ENCODE data around the gene CYP11A1.

Gene CYP11A1

DNA sequence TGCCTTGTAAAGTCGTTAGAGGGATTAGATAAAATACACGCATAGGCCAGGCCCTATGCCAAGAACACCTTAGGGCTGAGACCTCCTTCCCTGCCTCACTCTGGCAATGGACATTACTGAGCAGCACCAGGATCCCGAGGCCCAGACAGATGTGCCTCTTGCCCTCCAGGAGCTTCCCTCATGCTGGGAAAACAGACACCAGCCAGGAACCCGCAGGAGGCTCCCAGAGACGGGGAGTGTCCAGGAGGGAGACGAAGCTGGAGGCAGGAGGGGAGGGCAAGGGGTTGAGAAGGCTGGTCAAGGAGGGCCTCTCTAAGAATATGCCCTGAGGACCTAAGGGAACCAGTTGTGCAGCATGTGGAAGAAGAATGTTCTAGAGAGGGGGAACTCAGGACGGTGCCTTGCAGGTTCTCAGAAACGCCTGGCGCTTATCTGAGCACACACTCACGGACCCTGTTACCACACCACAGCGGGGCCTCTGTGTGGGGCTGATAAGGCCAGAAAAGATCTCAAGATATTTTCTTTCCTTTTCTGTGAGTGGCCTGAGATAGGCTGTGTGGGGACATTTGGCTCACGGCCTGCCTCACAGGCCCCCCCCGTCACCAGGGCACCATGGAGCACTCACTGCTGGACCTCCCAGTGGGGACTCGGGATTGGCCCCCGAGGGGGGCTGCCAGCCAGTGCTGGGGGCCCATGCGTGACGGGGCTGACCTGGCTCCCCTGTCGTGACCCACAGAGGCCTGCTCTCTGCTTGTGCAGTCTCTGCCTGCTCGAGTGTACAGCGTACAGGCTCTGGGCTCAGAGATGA, 22.0 kb upstream of the CYP11A1 start:
- Histone ChIP-seq H3K79me2 (ENCODE audit: control insufficient read depth, insufficient read depth, low read length, poor library complexity) (peaks cover 12% of the 10 kb centered on the region), H3K36me3 (ENCODE audit: control insufficient read depth in 1 of 2, insufficient read depth in 2 of 2, low read length in 2 of 2) (no peaks in the 10 kb centered on the region), H3K9ac (ENCODE audit: low read length) (no peak overlapping the region), H2BK5ac (ENCODE audit: low read depth, low read length, poor library complexity) (peak overlapping the region; percentile 90), H4K12ac (ENCODE audit: low read depth, low read length) (peak overlapping the region; percentile 21), H3K9me3 (ENCODE audit: insufficient read depth, low read depth, low read length) (peaks cover 2% of the 10 kb centered on the region), H3K27ac (ENCODE audit: low read depth, low read length) (peak overlapping the region; percentile 89), H2AK5ac (ENCODE audit: low read length) (peak overlapping the region; percentile 7), H3K27me3 (ENCODE audit: insufficient read depth, low read length) (no peaks in the 10 kb centered on the region), H3K4ac (ENCODE audit: low read depth, low read length) (peak overlapping the region; percentile 25), H4K91ac (ENCODE audit: low read depth, low read length) (peak overlapping the region; percentile 91), H3K4me2 (ENCODE audit: low read length) (no peak overlapping the region), H3K4me3 (ENCODE audit: low read depth, low read length) (no peak overlapping the region), H3K14ac (ENCODE audit: low read length) (peak overlapping the region; percentile 60), H3K23ac (ENCODE audit: low read length) (no peak overlapping the region), H2BK12ac (ENCODE audit: low read length) (peak overlapping the region; percentile 28), H3K4me1 (ENCODE audit: control insufficient read depth in 1 of 2, insufficient read depth in 2 of 2, low read length in 2 of 2) (peaks cover 57 to 64% of the 10 kb centered on the region in 2 experiments), H4K8ac (ENCODE audit: low read depth, low read length) (peak overlapping the region; percentile 35), H3K18ac (ENCODE audit: low read length) (peak overlapping the region; percentile 11), H2BK120ac (ENCODE audit: insufficient read depth, low read length, poor library complexity) (peak overlapping the region; percentile 89), H3K79me1 (ENCODE audit: low read length) (peaks cover 57% of the 10 kb centered on the region), H2AFZ (ENCODE audit: insufficient read depth, low read length, poor library complexity) (no peak overlapping the region)
- no CpG with 5 or more reads among the region's 20 CpGs for WGBS (ENCODE audit: extremely low coverage, insufficient coverage, insufficient read length)
- peak; percentile 98 to 99 for DNase-seq

DNA sequence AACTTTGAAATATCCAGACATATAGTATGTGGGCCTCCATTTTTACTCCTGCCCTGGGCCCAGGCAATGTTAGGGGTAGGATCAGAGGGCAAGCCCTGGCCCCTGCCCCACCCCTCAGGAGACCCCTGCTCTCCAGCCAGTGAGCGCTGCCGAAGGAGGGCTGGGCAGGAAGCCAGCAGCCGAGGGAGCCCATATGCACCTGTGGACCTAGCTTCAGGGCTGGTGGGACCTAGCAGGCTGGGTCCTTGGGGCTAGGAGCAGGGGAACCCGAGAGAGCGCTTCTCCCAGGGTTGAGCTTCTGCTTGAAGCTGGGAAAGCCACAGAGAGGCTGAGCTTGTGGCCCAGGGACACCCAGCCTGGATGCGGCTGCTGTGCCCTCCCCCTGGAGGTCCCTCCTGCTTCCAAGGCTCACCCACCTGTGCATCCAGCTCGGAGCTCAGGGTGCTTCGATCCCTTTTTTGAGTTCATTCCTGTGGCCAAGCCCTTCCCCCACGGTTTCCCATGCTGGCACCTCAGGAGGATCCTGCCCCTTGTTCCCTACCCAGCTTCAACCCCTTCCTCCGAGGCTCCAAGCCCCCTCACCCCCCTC, 21.0 kb upstream of the CYP11A1 start:
- Histone ChIP-seq H3K4me3 (ENCODE audit: low read depth, low read length) (no peak overlapping the region), H2BK5ac (ENCODE audit: low read depth, low read length, poor library complexity) (peak overlapping the region; percentile 90), H3K27ac (ENCODE audit: low read depth, low read length) (peak overlapping the region; percentile 88), H3K79me1 (ENCODE audit: low read length) (peaks cover 64% of the 10 kb centered on the region), H4K91ac (ENCODE audit: low read depth, low read length) (peak overlapping the region; percentile 98), H3K9ac (ENCODE audit: low read length) (no peak overlapping the region), H3K4ac (ENCODE audit: low read depth, low read length) (peak overlapping the region; percentile 77), H2BK12ac (ENCODE audit: low read length) (peak overlapping the region; percentile 97), H2AFZ (ENCODE audit: insufficient read depth, low read length, poor library complexity) (no peak overlapping the region), H3K23ac (ENCODE audit: low read length) (no peak overlapping the region), H3K4me2 (ENCODE audit: low read length) (no peak overlapping the region), H3K9me3 (ENCODE audit: insufficient read depth, low read depth, low read length) (peaks cover 2% of the 10 kb centered on the region), H3K27me3 (ENCODE audit: insufficient read depth, low read length) (no peaks in the 10 kb centered on the region), H4K8ac (ENCODE audit: low read depth, low read length) (peak overlapping the region; percentile 67), H2AK5ac (ENCODE audit: low read length) (peak overlapping the region; percentile 93), H3K18ac (ENCODE audit: low read length) (peak overlapping the region; percentile 89), H3K36me3 (ENCODE audit: control insufficient read depth in 1 of 2, insufficient read depth in 2 of 2, low read length in 2 of 2) (no peaks in the 10 kb centered on the region), H4K12ac (ENCODE audit: low read depth, low read length) (peak overlapping the region; percentile 40), H3K79me2 (ENCODE audit: control insufficient read depth, insufficient read depth, low read length, poor library complexity) (peaks cover 15% of the 10 kb centered on the region), H2BK120ac (ENCODE audit: insufficient read depth, low read length, poor library complexity) (peak overlapping the region; percentile 98), H3K14ac (ENCODE audit: low read length) (peak overlapping the region; percentile 89), H3K4me1 (ENCODE audit: control insufficient read depth in 1 of 2, insufficient read depth in 2 of 2, low read length in 2 of 2) (peaks cover 66 to 73% of the 10 kb centered on the region in 2 experiments)
- no CpG with 5 or more reads among the region's 10 CpGs for WGBS (ENCODE audit: extremely low coverage, insufficient coverage, insufficient read length)
- DNase-seq, result no peak

DNA sequence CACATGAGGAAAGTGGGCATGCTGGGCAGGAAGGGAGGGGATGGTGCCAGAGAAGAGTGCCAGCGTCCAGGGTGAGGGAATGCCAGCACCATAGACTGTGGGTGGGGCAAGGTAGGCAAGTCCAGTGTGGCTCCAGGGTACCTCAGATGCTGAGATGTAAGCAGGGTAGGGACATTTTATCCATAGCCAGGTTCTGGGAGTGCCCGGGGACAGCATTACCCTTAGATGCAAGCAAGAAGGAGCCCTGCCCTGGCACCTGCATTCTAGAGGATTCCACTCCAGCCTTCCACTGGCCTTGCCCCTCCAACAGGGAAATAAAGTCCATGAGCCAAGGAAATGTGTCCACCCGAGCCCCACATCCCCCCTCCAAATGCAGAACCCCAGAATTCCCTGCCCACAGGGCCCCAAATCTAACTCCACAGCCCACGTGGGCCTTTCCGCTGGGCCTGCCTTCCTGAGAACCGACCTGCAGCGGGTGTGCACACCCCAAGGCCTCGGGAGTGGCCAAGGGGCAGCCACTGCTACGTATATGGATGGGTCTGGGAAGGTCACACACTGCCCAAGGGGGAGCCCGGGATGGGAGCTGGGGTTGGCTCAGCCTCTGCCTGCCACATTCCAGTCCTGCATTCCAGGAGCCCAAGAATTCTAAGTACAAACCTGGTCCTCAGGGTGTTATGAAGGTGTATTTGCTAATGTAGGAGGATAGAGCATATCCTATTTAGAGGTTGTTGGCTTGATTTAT, 20.3 kb upstream of the CYP11A1 start:
- no CpG with 5 or more reads among the region's 10 CpGs for WGBS (ENCODE audit: extremely low coverage, insufficient coverage, insufficient read length)
- Histone ChIP-seq H2BK5ac (ENCODE audit: low read depth, low read length, poor library complexity) (peak overlapping the region; percentile 90), H4K12ac (ENCODE audit: low read depth, low read length) (peak overlapping the region; percentile 45), H2AK5ac (ENCODE audit: low read length) (peak overlapping the region; percentile 98), H3K4me1 (ENCODE audit: control insufficient read depth in 1 of 2, insufficient read depth in 2 of 2, low read length in 2 of 2) (peaks cover 68 to 74% of the 10 kb centered on the region in 2 experiments), H3K79me2 (ENCODE audit: control insufficient read depth, insufficient read depth, low read length, poor library complexity) (peaks cover 15% of the 10 kb centered on the region), H4K91ac (ENCODE audit: low read depth, low read length) (peak overlapping the region; percentile 98), H3K9me3 (ENCODE audit: insufficient read depth, low read depth, low read length) (peaks cover 2% of the 10 kb centered on the region), H4K8ac (ENCODE audit: low read depth, low read length) (peak overlapping the region; percentile 63), H3K18ac (ENCODE audit: low read length) (peak overlapping the region; percentile 88), H2AFZ (ENCODE audit: insufficient read depth, low read length, poor library complexity) (peak overlapping the region; percentile 27), H3K4me3 (ENCODE audit: low read depth, low read length) (no peak overlapping the region), H3K79me1 (ENCODE audit: low read length) (peaks cover 70% of the 10 kb centered on the region), H3K27ac (ENCODE audit: low read depth, low read length) (peak overlapping the region; percentile 88), H3K9ac (ENCODE audit: low read length) (no peak overlapping the region), H3K4me2 (ENCODE audit: low read length) (no peak overlapping the region), H3K36me3 (ENCODE audit: control insufficient read depth in 1 of 2, insufficient read depth in 2 of 2, low read length in 2 of 2) (no peaks in the 10 kb centered on the region), H3K4ac (ENCODE audit: low read depth, low read length) (peak overlapping the region; percentile 66), H3K23ac (ENCODE audit: low read length) (no peak overlapping the region), H3K14ac (ENCODE audit: low read length) (peak overlapping the region; percentile 94), H3K27me3 (ENCODE audit: insufficient read depth, low read length) (no peaks in the 10 kb centered on the region), H2BK120ac (ENCODE audit: insufficient read depth, low read length, poor library complexity) (peak overlapping the region; percentile 96), H2BK12ac (ENCODE audit: low read length) (peak overlapping the region; percentile 86)
- peak in 1 of 2 donors; percentile 33 for DNase-seq

DNA sequence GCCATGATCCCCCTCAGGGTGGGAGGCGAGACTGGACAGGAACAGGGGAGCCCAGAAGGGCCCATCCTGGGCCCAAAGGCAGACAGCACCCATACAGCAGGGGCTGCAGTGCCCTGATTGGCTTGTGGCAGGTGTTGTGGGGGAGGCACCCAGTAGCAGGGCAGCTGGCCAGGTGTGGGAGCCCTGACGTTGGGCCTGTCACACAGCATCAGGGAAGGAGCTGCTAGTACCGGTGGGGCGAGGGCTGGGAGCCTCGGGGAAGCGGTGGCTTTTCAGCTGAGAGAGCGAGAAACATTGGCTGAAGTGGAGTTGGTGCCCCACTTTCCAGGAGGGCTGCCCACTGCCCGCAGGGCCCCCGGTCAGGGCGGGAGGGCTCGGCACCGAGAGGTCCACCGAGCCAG, 19.7 kb upstream of the CYP11A1 start:
- Histone ChIP-seq H3K27ac (ENCODE audit: low read depth, low read length) (no peak overlapping the region), H3K4me2 (ENCODE audit: low read length) (no peak overlapping the region), H3K23ac (ENCODE audit: low read length) (no peak overlapping the region), H4K8ac (ENCODE audit: low read depth, low read length) (peak overlapping the region; percentile 63), H3K9ac (ENCODE audit: low read length) (no peak overlapping the region), H3K4me3 (ENCODE audit: low read depth, low read length) (no peak overlapping the region), H3K18ac (ENCODE audit: low read length) (peak overlapping the region; percentile 88), H4K91ac (ENCODE audit: low read depth, low read length) (peak overlapping the region; percentile 98), H2AFZ (ENCODE audit: insufficient read depth, low read length, poor library complexity) (peak overlapping the region; percentile 27), H2AK5ac (ENCODE audit: low read length) (peak overlapping the region; percentile 98), H3K79me1 (ENCODE audit: low read length) (peaks cover 75% of the 10 kb centered on the region), H2BK5ac (ENCODE audit: low read depth, low read length, poor library complexity) (peak overlapping the region; percentile 80), H3K4ac (ENCODE audit: low read depth, low read length) (peak overlapping the region; percentile 66), H3K79me2 (ENCODE audit: control insufficient read depth, insufficient read depth, low read length, poor library complexity) (peaks cover 15% of the 10 kb centered on the region), H3K14ac (ENCODE audit: low read length) (peak overlapping the region; percentile 94), H3K4me1 (ENCODE audit: control insufficient read depth in 1 of 2, insufficient read depth in 2 of 2, low read length in 2 of 2) (peaks cover 70 to 74% of the 10 kb centered on the region in 2 experiments), H2BK120ac (ENCODE audit: insufficient read depth, low read length, poor library complexity) (peak overlapping the region; percentile 96), H3K36me3 (ENCODE audit: control insufficient read depth in 1 of 2, insufficient read depth in 2 of 2, low read length in 2 of 2) (no peaks in the 10 kb centered on the region), H4K12ac (ENCODE audit: low read depth, low read length) (peak overlapping the region; percentile 45), H3K9me3 (ENCODE audit: insufficient read depth, low read depth, low read length) (peaks cover 2% of the 10 kb centered on the region), H2BK12ac (ENCODE audit: low read length) (peak overlapping the region; percentile 86), H3K27me3 (ENCODE audit: insufficient read depth, low read length) (no peaks in the 10 kb centered on the region)
- DNase-seq, result no peak
- WGBS (ENCODE audit: extremely low coverage, insufficient coverage, insufficient read length), result no CpG with 5 or more reads among the region's 13 CpGs

Data from trophoblast cell (in vitro differentiated cells and primary cell).